ENCODE data around the gene CDH13. TPM values are rescaled to one million over a fixed set of nuclear protein-coding genes. Genes with fewer than 3 reads are reported as not detected.

CDH13 gene
- total RNA-seq, 1 experiment from 2014 or later: 62.5 TPM

GRCh38 chr16:82605076-82605475, 21.7 kb upstream of the CDH13 start:
- DNase-seq (ENCODE audit: low read depth in 1 of 2, low spot score in 2 of 2): no peak
- no peaks in the 10 kb centered on the region for H3K36me3 ChIP-seq
- H3K4me1 ChIP-seq (replicated peaks): peaks cover 4% of the 10 kb centered on the region; the same call in 1 of the 2 replicates
- no peak overlapping the region for H3K27ac ChIP-seq
- no peak overlapping the region for H3K4me3 ChIP-seq
- no peaks in the 10 kb centered on the region for H3K27me3 ChIP-seq (replicated peaks)
- H3K9me3 ChIP-seq (replicated peaks): no peaks in the 10 kb centered on the region

- Histone ChIP-seq H3K27ac (no peak overlapping the region), H3K36me3 (no peaks in the 10 kb centered on the region), H3K9me3 (replicated peaks) (no peaks in the 10 kb centered on the region), H3K4me1 (replicated peaks) (peaks cover 4% of the 10 kb centered on the region; the same call in 1 of the 2 replicates), H3K4me3 (no peak overlapping the region), H3K27me3 (replicated peaks) (no peaks in the 10 kb centered on the region)
- DNase-seq (ENCODE audit: low read depth in 1 of 2, low spot score in 2 of 2): no peak
These were observed 20.7 kb upstream of the CDH13 start for GRCh38 chr16:82605863-82606620.

- DNase-seq (ENCODE audit: low read depth in 1 of 2, low spot score in 2 of 2): no peak
- no peaks in the 10 kb centered on the region for H3K9me3 ChIP-seq (replicated peaks)
- H3K27me3 ChIP-seq (replicated peaks): no peaks in the 10 kb centered on the region
- no peak overlapping the region for H3K27ac ChIP-seq
- no peaks in the 10 kb centered on the region for H3K36me3 ChIP-seq
- H3K4me1 ChIP-seq (replicated peaks): peaks cover under 1% of the 10 kb centered on the region; the same call in 1 of the 2 replicates
- no peak overlapping the region for H3K4me3 ChIP-seq
These were observed 17.6 kb upstream of the CDH13 start for GRCh38 chr16:82609140-82609539.

- no peak overlapping the region for H3K27ac ChIP-seq
- no peaks in the 10 kb centered on the region for H3K27me3 ChIP-seq (replicated peaks)
- H3K4me3 ChIP-seq: no peak overlapping the region
- H3K9me3 ChIP-seq (replicated peaks): no peaks in the 10 kb centered on the region
- DNase-seq (ENCODE audit: low read depth in 1 of 2, low spot score in 2 of 2): no peak
- no peaks in the 10 kb centered on the region for H3K4me1 ChIP-seq (replicated peaks)
- no peaks in the 10 kb centered on the region for H3K36me3 ChIP-seq
These were observed 14.5 kb upstream of the CDH13 start for GRCh38 chr16:82612263-82612662.

GRCh38 chr16:82616356-82616755, 10.4 kb upstream of the CDH13 start:
- no peak overlapping the region for H3K27ac ChIP-seq
- no peak for DNase-seq (ENCODE audit: low read depth in 1 of 2, low spot score in 2 of 2)
- no peaks in the 10 kb centered on the region for H3K36me3 ChIP-seq
- no peaks in the 10 kb centered on the region for H3K4me1 ChIP-seq (replicated peaks)
- no peaks in the 10 kb centered on the region for H3K9me3 ChIP-seq (replicated peaks)
- no peak overlapping the region for H3K4me3 ChIP-seq
- no peaks in the 10 kb centered on the region for H3K27me3 ChIP-seq (replicated peaks)

- no peaks in the 10 kb centered on the region for H3K27me3 ChIP-seq (replicated peaks)
- no peak overlapping the region for H3K4me3 ChIP-seq
- H3K27ac ChIP-seq: no peak overlapping the region
- no peaks in the 10 kb centered on the region for H3K36me3 ChIP-seq
- H3K9me3 ChIP-seq (replicated peaks): no peaks in the 10 kb centered on the region
- peaks cover 3% of the 10 kb centered on the region for H3K4me1 ChIP-seq (replicated peaks)
- no peak for DNase-seq (ENCODE audit: low read depth in 1 of 2, low spot score in 2 of 2)
These were observed 5.0 kb upstream of the CDH13 start for GRCh38 chr16:82621781-82622180.

- Histone ChIP-seq H3K27me3 (replicated peaks) (no peaks in the 10 kb centered on the region), H3K9me3 (replicated peaks) (no peaks in the 10 kb centered on the region), H3K4me1 (replicated peaks) (peaks cover 10% of the 10 kb centered on the region), H3K4me3 (no peak overlapping the region), H3K27ac (no peak overlapping the region), H3K36me3 (no peaks in the 10 kb centered on the region)
- DNase-seq (ENCODE audit: low read depth in 1 of 2, low spot score in 2 of 2): no peak
These were observed 3.5 kb upstream of the CDH13 start for GRCh38 chr16:82623241-82623640.

GRCh38 chr16:82625066-82625968, 1.5 kb upstream of the CDH13 start:
- H3K4me3 ChIP-seq: no peak overlapping the region
- H3K9me3 ChIP-seq (replicated peaks): no peaks in the 10 kb centered on the region
- H3K36me3 ChIP-seq: no peaks in the 10 kb centered on the region
- H3K27me3 ChIP-seq (replicated peaks): no peaks in the 10 kb centered on the region
- no peak overlapping the region for H3K27ac ChIP-seq
- no peak for DNase-seq (ENCODE audit: low read depth in 1 of 2, low spot score in 2 of 2)
- H3K4me1 ChIP-seq (replicated peaks): peaks cover 26% of the 10 kb centered on the region

GRCh38 chr16:82628088-82628423, 1.3 kb downstream of the CDH13 start:
- Histone ChIP-seq H3K27me3 (replicated peaks) (no peaks in the 10 kb centered on the region), H3K27ac (peak overlapping the region; percentile 98), H3K4me3 (peak overlapping the region; percentile 68), H3K36me3 (peaks cover 2% of the 10 kb centered on the region), H3K4me1 (replicated peaks) (peaks cover 47% of the 10 kb centered on the region), H3K9me3 (replicated peaks) (no peaks in the 10 kb centered on the region)
- peak; percentile 58 to 59 for DNase-seq (ENCODE audit: low read depth in 1 of 2, low spot score in 2 of 2)

- Histone ChIP-seq H3K4me1 (replicated peaks) (peaks cover 53% of the 10 kb centered on the region), H3K27me3 (replicated peaks) (no peaks in the 10 kb centered on the region), H3K36me3 (peaks cover 9% of the 10 kb centered on the region), H3K9me3 (replicated peaks) (no peaks in the 10 kb centered on the region), H3K27ac (peak overlapping the region; percentile 98), H3K4me3 (peak overlapping the region; percentile 68)
- DNase-seq (ENCODE audit: low read depth in 1 of 2, low spot score in 2 of 2): peak in 1 of 2 experiments; percentile 37
These were observed 1.9 kb downstream of the CDH13 start for GRCh38 chr16:82628711-82629110.

GRCh38 chr16:82629441-82630027, 2.8 kb downstream of the CDH13 start:
- peaks cover 61% of the 10 kb centered on the region for H3K4me1 ChIP-seq (replicated peaks)
- H3K27ac ChIP-seq: peak overlapping the region; percentile 98
- no peak overlapping the region for H3K4me3 ChIP-seq
- no peaks in the 10 kb centered on the region for H3K9me3 ChIP-seq (replicated peaks)
- H3K36me3 ChIP-seq: peaks cover 11% of the 10 kb centered on the region
- peak; percentile 90 to 98 for DNase-seq (ENCODE audit: low read depth in 1 of 2, low spot score in 2 of 2)
- no peaks in the 10 kb centered on the region for H3K27me3 ChIP-seq (replicated peaks)

- Histone ChIP-seq H3K9me3 (replicated peaks) (no peaks in the 10 kb centered on the region), H3K27ac (peak overlapping the region; percentile 98), H3K4me1 (replicated peaks) (peaks cover 68% of the 10 kb centered on the region), H3K36me3 (peaks cover 11% of the 10 kb centered on the region), H3K27me3 (replicated peaks) (no peaks in the 10 kb centered on the region), H3K4me3 (no peak overlapping the region)
- DNase-seq (ENCODE audit: low read depth in 1 of 2, low spot score in 2 of 2): no peak
These were observed 3.5 kb downstream of the CDH13 start for GRCh38 chr16:82630219-82630618.

GRCh38 chr16:82630688-82631087, 3.9 kb downstream of the CDH13 start:
- peak in 1 of 2 experiments; percentile 62 for DNase-seq (ENCODE audit: low read depth in 1 of 2, low spot score in 2 of 2)
- peak overlapping the region; percentile 98 for H3K27ac ChIP-seq
- H3K4me3 ChIP-seq: no peak overlapping the region
- no peaks in the 10 kb centered on the region for H3K27me3 ChIP-seq (replicated peaks)
- H3K36me3 ChIP-seq: peaks cover 11% of the 10 kb centered on the region
- peaks cover 73% of the 10 kb centered on the region for H3K4me1 ChIP-seq (replicated peaks)
- no peaks in the 10 kb centered on the region for H3K9me3 ChIP-seq (replicated peaks)

Measured in SJSA1 (cell line).